ENCODE results near the gene COL23A1.
A peak's percentile ranks its signal among the peaks of the same experiment; 100 is the strongest.
"Not testable (repeated sequence)": the region's sequence is repeated elsewhere in the genome, so short reads cannot be mapped to it uniquely, and the experiment has no call there.

Gene COL23A1

DNA sequence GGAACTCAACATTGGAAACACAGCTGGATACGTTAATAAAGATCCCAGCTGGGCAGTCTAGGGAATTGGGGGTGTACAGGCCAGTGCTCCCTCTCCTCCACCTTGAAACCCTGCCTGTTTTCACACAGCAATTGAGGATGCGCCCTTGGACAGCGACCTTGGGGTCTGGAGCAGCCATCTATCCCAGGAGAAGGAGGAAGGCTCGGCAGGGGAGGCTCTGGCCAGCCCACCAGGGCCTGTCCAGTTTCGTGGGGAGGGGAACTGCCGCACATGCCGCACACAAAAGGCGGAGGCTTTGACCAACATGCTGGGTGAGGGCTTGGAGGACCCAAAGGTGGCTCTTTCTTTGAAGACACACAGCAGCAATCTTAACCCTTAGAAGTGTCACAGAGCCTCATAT is 1.4 kb downstream of the COL23A1 start:
- DNase-seq (ENCODE audit: low read depth) = no peak

DNA sequence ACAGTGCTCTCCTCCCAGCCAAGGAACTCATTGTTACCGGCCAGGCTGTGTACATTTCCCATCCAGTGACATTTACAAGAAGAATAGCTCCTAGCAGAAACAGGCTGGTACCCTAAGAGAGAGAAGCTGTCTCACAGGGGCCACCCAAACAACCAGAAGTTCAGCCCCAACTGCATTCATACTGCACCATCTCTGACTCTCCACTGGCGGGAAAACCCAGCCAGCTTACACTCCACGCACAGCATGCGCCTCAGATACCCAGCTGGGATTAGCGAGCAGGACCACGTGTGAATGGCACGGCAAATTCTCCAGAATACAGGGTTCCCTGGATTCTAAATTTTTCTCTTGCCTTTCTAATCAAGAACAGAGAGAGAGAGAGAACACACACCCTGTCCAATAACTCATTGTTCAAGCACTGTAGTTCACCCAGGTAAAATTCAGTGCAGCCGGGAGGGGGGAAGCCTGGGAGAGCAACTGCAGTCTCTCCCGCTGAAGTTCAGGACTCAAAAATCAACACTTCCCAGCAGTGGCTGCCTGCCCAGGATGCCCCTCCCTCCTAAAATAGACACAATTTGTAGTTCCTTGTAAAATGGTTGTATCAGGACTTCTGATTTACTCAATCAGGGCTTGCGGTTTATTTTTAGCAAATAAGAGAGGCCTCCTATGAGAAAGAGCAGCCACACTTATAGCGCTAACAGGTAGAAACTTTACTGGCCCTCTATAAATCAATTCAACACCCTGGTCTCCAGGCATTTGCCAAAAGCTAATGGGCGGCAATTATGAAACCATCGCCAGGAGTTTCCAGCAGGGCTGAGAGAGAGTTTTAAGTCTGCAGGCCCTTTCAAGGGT is 2.2 kb downstream of the COL23A1 start:
- no peak for DNase-seq (ENCODE audit: low read depth)

DNA sequence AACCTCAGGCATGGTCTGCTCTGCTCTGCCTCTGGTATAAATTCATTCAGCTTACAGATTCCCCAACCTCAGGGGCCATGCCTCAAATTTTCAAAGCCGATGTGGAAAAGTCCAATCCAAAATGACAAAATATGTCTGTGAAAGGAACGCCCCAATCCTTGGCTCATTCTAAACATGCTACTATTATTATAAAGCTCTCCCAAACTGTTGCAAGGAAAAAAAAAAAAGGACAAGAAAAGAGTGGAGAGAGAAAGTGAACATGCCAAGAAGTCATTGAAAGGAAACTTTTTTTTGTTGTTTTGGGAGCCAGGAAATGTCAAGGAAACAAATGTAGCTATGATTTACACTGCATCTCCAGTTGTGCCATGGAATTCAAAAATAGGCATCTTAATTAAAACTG is 3.8 kb downstream of the COL23A1 start:
- no peak for DNase-seq (ENCODE audit: low read depth)

DNA sequence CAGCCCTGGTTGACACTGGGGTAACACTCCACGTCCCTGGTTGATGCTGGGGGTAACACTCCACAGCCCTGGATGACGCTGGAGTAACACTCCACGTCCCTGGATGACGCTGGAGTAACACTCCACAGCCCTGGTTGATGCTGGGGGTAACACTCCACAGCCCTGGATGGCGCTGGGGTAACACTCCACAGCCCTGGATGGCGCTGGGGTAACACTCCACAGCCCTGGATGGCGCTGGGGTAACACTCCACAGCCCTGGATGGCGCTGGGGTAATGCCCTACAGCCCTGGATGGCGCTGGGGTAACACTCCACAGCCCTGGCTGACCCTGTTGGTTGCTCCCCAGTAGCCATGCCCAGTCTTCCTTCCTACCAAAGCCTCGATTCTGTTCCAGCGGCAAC is 4.8 kb downstream of the COL23A1 start:
- DNase-seq (ENCODE audit: low read depth) = not testable (repeated sequence)

DNA sequence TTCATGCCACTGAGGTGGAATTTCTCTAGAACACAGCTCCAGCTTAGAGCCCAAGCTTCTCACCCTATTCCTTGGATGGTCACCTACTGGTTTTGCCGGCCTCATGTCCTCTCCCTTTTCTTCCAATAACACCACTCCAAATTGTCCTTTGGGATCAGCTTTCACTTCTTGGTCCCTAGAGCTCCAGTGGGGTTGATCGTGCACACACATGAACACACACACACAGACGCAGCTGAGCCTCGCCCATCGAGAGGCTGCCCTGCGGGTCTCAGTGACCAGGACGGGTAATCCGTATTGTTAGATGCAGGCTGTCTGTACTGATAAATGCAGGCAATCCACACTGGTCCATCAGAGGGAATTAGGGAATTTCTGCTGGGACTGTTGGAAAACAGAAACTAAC is 6.9 kb downstream of the COL23A1 start:
- DNase-seq (ENCODE audit: low read depth) = no peak

DNA sequence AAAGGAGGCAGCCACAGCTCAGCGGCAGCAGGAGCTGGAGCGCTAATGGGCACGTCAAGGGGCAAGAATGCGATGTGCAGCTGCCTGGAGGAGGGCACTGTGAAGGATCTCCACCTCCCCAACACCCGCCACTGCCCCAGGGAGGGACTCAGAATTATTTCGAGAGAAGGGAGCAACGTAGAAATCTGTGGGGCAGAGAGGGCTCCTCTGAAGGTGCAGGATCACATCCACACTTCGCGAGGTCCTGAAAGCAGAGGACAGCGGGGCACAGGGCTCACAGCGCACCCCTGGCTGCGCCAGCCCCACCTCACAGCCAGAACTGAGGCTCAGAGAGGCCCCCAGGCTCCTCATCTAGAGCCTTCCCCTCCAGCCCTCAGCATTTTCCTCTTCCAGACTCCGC is 7.9 kb downstream of the COL23A1 start:
- DNase-seq (ENCODE audit: low read depth) = no peak

DNA sequence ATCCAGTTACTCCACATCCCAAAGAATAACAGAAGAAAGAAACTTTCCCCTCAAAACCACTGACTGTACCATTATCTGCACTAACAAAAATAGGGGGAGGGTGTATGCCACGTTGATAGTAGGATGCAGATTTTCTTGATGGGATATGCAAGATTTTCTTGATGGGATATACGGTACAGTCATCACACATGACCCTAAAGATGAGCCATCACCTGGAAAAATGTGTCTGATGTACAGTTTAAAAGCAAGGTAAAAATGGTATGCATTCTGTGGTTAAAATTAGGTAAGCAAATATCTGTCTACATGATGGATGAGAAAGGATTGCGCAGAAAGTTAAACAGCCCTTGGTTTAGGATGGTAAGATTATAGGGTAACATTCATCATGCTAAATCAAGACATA is 8.6 kb downstream of the COL23A1 start:
- no peak for DNase-seq (ENCODE audit: low read depth)

DNA sequence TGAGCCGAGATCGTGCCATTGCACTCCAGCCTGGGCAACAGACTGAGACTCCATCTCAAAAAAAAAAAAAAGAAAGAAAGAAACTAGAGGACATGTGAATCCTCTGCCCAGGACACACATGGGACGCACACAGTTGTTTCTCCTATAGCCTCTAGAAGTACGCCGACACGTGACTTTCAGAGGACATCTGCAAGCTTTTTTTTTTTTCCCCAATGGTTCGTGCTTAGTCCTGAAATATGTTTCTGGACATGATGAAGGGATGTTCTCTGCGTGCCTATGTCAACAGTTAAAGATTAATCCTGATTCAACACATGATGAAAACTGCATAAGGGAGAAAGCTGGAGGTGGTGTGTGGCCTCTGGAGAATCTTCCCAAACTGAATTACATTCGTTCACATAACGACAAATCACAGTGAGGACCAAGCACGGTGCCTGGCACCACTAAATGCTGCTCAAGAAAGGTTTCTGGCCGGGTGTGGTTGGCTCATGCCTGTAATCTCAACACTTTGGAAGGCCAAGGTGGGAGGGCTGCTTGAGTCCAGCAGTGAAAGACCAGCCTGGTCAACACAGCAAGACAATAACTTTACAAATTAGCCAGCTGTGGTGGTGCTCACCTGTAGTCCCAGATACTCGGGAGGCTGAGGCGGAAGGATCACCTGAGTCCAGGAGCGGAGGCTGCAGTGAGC is 9.8 kb downstream of the COL23A1 start:
- DNase-seq (ENCODE audit: low read depth) = no peak

DNA sequence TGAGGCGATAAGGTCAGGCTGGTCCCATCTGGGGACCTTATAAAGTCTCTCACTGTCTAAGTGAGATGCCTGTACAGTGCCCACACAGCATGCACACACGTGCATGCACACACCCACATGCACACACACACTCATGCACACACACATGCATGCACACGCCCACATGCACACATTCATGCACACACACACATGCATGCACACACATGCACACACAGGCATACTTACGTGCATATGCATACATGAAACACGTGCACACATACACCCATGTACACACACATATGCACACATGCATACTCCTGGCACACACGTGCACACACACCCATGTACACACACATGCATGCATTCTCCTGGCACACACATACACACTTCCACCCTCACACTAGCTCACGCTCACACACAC is 12.2 kb downstream of the COL23A1 start:
- DNase-seq (ENCODE audit: low read depth) = no peak

DNA sequence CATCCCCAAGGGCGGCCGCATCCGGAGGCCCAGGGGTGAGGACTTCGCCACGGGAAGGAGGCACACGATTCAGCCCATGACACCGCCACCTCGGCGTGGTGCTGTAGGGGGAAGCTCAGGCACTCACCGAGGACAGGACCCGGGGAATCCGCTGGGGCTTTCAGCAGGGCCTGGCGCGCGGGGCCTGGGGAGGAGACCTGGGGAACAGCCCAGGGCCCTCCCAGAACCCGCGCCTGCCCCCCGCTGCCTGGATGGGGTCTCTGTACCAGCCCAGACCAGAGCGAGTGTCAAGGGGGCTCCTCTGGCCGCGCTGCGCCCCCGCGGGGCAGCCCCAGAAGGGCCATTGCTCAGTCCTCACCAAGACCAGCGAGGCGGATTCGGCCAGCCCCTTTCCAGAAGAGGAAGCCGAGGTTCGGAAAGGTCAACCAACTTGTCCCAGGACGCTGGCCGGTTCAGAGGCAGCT is 12.8 kb downstream of the COL23A1 start:
- no peak for DNase-seq (ENCODE audit: low read depth)

DNA sequence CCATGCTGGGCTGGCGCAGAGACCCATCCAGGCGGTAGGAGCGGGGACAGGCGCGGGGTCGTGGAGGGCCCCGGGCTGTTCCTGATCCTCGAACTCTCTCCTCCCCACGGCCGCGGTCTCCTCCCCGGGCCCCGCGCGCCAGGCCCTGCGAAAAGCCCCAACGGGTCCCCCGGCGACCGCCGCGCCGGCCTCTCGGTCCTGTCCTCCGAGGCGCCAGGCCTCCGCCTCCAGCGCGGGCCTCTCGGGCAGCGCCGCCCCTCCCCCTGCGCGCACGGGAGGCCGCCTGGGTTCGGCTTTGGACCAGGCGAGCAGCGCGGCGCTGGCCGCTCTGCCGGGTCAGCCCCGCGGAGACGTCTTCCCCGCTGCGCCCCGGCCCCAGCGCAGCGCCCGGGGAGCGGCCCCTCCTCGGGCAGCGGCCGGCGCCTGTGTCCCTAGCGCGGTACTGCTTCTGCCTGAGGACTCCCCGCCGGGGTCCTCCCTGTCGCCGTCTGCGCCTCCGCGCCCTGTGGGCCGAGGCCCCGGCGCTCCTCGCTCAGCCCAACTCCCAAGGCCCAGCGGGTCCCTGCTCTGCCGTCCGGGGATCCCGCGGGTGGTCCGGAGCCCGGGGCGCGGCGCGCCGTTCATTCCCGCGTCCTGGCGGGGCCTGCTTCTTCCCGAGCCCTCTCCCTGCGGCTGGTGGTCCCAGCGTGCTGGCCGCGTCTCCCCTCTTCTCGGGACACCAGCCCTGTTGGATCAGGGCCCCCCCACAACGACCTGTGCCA is 13.4 kb downstream of the COL23A1 start:
- DNase-seq (ENCODE audit: low read depth) = no peak

DNA sequence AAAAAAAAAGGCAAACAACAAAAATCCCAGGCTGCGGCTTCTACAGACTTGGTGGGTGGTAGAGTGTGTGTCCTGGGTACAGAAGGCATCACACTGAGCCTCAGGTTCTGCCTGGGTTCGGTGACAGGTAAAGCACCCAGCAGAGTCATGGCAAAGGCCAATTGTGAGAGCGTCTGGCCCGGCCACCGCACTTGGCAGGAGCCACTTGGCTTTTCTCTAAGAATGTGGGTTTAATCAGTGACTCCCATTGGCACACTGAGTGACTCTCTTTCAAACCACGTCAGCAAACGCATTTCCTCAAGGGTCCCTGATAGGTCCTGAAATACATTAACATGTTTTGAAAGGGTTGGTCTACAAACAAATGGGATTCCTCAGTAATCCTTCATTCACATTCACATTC is 17.0 kb downstream of the COL23A1 start:
- DNase-seq (ENCODE audit: low read depth) = no peak

DNA sequence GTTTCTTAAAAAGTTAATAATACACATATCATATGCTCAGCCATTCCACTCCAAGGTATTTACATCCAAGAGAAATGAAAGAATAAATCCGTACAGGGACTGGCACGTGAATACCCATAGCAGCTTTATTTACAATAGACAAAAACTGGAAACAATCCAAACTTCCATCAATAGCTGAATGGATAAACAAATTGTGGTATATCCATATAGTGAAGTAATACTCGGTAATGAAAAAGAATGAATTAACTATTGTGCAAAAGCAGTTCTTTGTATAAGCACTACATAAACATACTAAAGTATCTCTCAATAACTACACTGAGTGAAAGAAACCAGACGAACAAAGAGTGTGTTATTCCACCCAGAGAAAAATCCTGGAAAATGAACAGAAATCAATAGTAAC is 17.6 kb downstream of the COL23A1 start:
- DNase-seq (ENCODE audit: low read depth) = no peak

DNA sequence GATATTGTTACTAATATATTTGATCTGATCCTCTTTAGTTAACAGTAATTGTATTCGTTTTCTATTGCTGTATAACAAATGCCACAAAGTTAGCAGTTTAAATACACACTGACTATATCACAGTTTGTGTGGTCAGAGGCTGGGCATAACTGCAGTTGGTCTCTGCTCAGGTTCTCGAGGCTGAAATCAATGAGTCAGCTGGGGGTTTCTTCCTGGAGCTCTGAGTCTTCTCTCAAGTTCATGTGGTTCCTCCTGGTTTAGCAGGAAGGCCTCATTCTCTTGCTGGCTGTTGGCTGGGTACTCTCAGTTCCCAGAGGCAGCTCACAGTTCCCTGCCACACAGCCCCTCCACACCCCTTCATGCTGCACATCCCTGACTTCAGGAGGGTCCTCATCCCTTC is 20.7 kb downstream of the COL23A1 start:
- peak; percentile 46 for DNase-seq (ENCODE audit: low read depth)

DNA sequence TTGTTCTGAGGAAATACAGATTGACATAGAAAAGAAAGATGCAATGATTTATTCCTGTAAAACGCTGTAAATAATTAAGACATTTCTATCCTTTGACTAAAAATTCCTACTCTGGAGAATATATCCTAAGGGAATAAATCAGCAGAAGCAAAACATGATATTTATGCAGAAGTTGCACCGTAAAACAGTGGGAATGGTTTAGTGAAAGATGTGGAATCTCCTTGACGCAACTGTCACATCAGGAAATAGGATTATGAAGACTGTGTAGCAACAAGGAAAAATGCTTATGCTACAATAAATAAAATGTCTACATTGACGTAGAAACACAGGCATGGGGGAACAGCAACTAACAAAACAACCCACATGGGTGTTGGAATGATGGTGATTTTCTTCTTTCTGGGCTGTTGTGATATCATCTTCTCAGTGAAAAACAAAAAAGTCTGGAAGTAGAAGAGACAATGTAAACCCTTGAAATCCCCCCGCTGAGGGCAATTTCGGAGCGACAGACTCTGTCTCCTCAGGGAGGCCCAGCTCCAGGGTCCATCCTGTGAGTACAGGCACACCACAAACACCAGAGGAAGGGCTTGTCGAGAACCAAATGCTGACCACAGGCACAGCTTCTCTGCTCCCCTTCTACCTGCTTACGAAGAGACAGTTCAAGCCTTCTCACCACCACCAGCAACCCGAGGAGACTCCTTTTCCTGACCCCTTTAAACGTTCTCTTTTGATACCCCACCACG is 25.2 kb downstream of the COL23A1 start:
- DNase-seq (ENCODE audit: low read depth) = no peak

DNA sequence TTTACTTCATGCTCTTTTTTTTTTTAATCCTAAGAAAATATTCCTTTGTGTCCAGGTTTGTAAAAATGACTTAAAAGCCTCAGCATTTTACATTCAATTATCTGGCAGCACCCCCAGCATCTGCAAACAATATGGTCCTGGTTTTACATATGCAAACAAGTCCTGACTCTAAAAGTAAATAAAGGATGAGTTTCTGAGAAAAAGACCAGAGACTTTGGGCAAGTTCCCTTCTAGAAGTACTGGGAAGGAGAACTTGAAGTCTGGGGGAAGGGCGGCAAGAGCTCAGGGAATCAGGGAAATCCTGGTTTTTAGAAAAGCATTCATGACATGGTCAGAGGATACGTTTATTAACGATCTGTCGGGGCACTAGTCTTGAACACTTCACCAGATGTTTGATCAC is 25.8 kb downstream of the COL23A1 start:
- no peak for DNase-seq (ENCODE audit: low read depth)

DNA sequence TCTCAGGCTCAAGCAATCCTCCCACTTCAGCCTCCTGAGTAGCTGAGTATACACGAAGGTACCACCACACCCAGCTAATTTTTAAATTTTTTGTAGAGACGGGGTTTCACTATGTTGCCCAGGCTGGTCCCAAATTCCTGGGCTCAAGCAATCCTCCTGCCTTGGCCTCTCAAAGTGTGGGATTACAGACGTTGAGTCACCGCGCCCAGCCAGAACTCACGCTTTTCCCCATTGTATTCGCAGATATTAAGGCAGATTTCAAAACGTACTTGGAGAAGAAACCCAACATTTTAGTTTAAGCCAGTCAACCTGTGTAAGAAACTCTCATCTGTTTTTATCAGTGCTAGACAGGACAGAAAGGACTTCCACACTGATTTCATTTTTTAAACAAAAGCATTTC is 26.6 kb downstream of the COL23A1 start:
- no peak for DNase-seq (ENCODE audit: low read depth)

DNA sequence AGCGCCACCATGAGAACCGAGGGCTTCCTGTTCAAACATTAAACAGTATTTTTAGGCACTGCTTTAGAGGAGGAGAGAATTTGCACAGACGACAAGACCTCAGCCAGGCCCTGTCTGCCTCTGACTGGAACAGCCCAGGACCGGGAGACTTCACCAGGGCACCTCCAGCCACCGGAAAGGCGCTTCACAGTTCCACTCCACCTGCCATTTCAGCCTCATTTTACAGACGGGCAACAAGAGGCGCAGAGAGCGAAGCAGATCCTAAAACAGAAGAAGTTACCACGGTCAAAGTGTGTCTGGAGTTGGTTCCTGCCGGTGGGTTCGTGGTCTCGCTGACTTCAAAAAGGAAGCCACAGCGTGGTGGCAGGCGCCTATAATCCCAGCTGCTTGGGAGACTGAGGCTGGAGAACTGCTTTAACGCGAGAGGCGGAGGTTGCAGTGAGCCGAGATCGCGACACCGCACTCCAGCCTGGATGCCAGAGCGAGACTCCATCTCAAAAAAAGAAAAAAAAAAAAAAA is 28.4 kb downstream of the COL23A1 start:
- no peak for DNase-seq (ENCODE audit: low read depth)

DNA sequence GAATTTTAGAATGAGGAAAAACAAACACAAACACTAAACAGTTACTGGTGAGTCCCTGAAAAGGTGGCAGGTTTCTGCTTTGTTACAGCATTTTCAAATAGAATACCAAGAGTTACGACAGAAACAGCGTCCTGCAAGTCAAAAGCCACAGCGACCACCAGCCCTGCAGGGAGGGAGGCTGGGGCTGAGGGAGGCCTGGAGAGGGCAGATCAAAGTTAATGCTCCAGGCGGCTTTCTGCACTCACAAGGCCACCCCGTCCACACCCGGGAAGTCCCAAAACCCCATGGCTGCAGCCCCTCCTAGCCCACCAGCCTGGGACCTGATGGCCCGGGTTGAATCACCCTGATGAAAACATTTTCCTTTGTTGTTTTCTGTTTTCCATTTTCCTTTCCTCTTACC is 29.3 kb downstream of the COL23A1 start:
- no peak for DNase-seq (ENCODE audit: low read depth)

DNA sequence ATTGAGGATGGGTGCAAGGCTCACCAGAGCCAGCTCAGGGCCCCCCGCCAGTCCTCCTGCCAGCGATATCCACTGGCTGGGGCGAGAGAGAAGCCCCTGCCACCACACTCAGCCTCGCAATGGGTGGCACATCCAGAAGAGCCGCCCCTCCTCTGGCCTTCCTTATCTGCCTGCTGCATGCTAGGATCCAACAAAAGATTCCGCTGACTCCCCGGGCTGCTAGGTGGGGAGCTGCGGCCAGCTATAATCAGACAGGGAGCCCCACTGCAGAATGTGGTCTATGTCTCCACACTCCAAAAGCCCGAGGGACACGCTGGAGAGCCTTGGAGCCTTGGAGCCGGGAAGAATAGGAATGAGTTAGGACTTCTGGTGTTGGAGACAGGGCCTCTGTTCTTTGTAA is 32.8 kb downstream of the COL23A1 start:
- no peak for DNase-seq (ENCODE audit: low read depth)

DNA sequence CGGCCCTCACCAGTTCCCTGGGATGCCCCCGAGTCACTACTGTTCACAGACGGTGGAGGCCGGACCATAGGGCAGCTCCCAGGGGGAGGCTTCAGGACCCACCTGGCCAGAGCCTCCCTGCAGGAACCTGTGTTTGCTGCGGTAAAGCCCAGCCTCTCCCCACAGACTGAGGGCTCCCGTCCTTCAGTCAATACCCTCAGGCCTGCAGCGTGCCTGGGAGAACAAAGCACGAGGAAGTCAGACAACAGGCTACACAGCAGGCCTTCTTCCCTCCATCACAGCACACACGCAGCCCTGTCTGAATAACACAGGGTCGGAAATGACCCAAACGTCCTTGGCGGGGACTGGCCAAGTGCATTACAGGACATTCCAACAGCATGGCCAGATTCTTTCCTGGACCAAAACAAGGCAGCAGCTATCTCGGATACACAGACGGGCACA is 34.4 kb downstream of the COL23A1 start:
- no peak for DNase-seq (ENCODE audit: low read depth)

DNA sequence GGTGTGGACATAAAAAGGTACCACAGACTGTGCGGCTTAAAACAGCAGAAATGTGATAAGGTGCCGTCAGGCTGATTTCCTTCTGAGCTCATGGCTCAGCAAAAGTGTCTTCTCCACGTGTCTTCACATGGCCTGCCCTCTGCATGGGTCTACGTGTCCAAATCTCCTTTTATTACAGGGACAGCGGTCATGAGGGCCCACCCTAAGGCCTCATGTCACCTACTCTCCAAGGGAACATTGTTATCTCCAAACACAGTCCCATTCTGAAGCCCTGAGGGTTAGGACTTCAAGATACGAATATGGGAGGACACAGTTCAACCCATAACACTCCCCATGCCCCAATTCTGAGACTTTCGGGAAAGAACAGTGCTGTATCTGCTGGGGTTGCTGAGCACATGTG is 35.2 kb downstream of the COL23A1 start:
- DNase-seq (ENCODE audit: low read depth) = no peak

Data from iris pigment epithelial cell (primary cell).